GM12878 (cell line): Measurements from ENCODE around the gene RPS19BP1.

ENCODE experiments used
- ZNF217 ChIP-seq: fragments of 450-650 bp; IDR thresholded peaks from 2 replicates; pipeline ENCODE4 v1.6.1; 2017; ENCODE audit warnings: antibody characterized with exemption, mild to moderate bottlenecking
- TF ChIP-seq, protein P1 (sequence below): fragments of 450-650 bp; IDR thresholded peaks from 2 replicates; pipeline ENCODE4 v1.6.1; 2017; ENCODE audit warnings: mild to moderate bottlenecking, moderate library complexity
- TF ChIP-seq, protein P2 (sequence below), 3 experiments: IDR thresholded peaks in 2 of 3; conservative IDR thresholded peaks in 1 of 3; 2 replicates each; pipeline ENCODE4 v1.5.1; 2011; ENCODE audit warnings: low read depth in 3 of 3, low read length in 3 of 3, mild to moderate bottlenecking in 3 of 3, control low read depth in 2 of 3, moderate library complexity in 2 of 3, inconsistent platforms in 1 of 3, mixed read lengths in 1 of 3; ENCODE audit not compliant: control insufficient read depth in 2 of 3, insufficient read depth in 1 of 3; ENCODE audit errors: extremely low read depth in 1 of 3

DNA sequence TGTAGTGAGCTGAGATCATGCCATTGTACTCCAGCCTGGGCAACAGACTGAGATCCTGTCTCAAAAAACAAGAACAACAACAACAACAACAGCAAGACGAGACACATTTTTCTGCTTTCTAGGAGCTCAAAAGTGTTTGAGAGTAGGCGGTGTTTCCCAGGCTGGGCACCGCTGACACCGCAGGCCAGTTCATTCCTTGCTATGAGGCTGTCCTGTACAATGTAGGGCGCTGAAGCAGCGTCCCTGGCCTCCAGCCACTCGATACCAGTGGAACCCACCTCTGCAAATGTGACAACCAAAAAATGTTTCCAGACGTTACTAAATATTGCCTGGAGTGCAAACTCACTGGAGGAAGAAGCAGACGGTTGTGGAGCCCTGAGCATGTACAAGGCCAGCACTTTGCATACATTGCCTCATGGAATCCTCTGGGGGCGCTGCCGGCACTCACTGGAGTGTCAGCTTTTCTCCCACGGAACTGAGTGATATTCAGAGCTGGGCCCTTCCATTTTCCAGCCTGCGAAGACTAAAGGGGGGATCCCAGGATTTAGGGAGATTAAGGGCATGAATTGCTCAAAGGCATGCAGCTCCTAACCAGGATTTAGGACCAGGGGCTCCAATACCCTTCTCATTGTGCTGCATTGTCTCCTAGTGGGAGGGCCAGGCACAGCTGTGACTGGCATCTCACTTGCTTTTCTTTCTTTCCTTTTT, 36.3 kb downstream of the RPS19BP1 start:
- TF ChIP-seq, protein P1, sequence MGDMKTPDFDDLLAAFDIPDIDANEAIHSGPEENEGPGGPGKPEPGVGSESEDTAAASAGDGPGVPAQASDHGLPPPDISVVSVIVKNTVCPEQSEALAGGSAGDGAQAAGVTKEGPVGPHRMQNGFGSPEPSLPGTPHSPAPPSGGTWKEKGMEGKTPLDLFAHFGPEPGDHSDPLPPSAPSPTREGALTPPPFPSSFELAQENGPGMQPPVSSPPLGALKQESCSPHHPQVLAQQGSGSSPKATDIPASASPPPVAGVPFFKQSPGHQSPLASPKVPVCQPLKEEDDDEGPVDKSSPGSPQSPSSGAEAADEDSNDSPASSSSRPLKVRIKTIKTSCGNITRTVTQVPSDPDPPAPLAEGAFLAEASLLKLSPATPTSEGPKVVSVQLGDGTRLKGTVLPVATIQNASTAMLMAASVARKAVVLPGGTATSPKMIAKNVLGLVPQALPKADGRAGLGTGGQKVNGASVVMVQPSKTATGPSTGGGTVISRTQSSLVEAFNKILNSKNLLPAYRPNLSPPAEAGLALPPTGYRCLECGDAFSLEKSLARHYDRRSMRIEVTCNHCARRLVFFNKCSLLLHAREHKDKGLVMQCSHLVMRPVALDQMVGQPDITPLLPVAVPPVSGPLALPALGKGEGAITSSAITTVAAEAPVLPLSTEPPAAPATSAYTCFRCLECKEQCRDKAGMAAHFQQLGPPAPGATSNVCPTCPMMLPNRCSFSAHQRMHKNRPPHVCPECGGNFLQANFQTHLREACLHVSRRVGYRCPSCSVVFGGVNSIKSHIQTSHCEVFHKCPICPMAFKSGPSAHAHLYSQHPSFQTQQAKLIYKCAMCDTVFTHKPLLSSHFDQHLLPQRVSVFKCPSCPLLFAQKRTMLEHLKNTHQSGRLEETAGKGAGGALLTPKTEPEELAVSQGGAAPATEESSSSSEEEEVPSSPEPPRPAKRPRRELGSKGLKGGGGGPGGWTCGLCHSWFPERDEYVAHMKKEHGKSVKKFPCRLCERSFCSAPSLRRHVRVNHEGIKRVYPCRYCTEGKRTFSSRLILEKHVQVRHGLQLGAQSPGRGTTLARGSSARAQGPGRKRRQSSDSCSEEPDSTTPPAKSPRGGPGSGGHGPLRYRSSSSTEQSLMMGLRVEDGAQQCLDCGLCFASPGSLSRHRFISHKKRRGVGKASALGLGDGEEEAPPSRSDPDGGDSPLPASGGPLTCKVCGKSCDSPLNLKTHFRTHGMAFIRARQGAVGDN = no peak
- TF ChIP-seq ZNF217 = no peak
- TF ChIP-seq, protein P2, sequence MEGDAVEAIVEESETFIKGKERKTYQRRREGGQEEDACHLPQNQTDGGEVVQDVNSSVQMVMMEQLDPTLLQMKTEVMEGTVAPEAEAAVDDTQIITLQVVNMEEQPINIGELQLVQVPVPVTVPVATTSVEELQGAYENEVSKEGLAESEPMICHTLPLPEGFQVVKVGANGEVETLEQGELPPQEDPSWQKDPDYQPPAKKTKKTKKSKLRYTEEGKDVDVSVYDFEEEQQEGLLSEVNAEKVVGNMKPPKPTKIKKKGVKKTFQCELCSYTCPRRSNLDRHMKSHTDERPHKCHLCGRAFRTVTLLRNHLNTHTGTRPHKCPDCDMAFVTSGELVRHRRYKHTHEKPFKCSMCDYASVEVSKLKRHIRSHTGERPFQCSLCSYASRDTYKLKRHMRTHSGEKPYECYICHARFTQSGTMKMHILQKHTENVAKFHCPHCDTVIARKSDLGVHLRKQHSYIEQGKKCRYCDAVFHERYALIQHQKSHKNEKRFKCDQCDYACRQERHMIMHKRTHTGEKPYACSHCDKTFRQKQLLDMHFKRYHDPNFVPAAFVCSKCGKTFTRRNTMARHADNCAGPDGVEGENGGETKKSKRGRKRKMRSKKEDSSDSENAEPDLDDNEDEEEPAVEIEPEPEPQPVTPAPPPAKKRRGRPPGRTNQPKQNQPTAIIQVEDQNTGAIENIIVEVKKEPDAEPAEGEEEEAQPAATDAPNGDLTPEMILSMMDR (IDR thresholded peaks at IDR 0.05 in 2 of 3, conservative IDR thresholded peaks at IDR 0.05 in 1 of 3; ENCODE audit: control insufficient read depth in 2 of 3, extremely low read depth in 1 of 3, insufficient read depth in 1 of 3, low read depth in 3 of 3, low read length in 3 of 3) = peak; percentile 68 to 86 (median 82)
